Stimulated activated CD8-positive, alpha-beta memory T cell treated with anti-CD3 and anti-CD28 coated beads, Interleukin-15, amount 100 ng/mL, for 4 hours (primary cell): ENCODE results near the gene TESMIN.

ENCODE experiments used
- DNase-seq, 2 donors: peaks; one replicate each; pipeline ENCODE4 v3.0.0-alpha.2; 2020; ENCODE audit warnings: low read depth in 2 of 2

TESMIN gene

GRCh38 chr11:68761801-68762200 is 10.5 kb upstream of the TESMIN start:
- DNase-seq: no peak

GRCh38 chr11:68759991-68760390 is 8.7 kb upstream of the TESMIN start:
- DNase-seq: no peak

GRCh38 chr11:68757711-68758110 is 6.4 kb upstream of the TESMIN start:
- DNase-seq: no peak

DNA sequence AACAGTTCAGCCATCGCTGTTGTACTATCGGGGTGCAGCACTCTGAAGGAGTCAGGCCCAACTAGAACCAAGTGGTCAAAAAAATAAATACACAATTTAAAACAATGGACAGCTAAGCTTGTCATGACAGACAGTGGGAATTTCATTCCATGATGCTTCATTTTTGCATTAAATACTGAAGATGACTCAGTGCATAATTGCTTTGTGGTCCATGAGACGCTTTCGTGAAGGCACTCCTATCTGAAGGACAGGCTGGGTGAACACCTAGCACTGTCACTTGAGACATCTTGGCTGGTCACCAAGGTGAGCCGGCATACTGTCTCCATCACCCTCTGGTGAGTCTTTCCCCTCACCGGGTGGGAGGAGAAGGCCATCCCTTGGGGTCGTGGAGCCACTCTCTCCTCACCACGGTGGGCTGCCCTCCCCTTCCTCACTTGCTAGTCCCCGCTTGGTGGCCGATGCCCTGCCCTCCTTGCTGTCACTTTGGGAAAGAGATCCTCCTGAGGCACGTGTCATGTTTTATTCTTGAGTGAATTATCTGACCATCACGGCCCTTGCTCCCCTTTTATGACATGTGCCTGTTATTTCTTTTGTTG is 4.9 kb upstream of the TESMIN start:
- no peak for DNase-seq

- no peak for DNase-seq
Observed at GRCh38 chr11:68753300-68753699, 2.0 kb upstream of the TESMIN start.

GRCh38 chr11:68751004-68751325 is 355 bp downstream of the TESMIN start:
- DNase-seq: no peak

DNA sequence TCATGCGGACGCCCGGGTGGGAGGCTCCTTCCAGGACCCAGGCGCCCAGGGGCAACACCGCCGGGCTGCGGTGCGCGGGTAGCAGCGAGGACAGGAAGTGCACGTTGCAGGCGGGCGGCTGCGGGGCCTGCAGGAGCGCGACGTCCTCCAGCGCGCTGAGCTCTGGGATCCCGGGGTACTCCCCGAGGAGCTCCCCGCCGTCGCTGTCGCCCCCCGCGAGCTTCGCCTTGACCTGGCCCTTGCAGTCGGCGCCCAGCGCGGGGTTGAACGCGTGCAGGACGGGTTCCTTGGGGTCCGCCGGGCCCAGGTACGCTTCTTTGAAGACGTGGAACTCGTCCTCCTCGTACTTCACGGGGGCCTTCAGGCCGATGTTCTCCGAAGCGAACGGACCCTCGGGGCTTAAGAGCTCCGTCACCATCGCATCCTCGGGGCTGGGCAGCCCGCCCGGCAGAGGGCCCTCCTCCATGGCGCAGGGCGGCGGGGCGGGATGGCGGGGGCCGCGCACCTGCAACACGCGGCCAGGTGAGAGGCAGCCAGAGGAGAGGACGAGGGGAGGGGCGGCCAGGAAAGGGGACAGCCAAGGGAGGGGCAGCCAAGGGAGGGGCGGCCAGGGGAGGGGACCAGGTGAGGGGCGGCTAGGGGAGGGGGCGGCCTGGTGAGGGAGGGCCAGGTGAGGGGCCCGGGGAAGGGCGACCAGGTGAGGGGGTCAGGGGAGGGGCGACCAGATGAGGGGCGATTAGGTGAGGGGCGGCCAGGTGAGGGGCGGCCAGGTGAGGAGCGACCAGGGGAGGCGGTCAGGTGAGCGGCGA is 921 bp downstream of the TESMIN start:
- no peak for DNase-seq

GRCh38 chr11:68749229-68750123 is 1.8 kb downstream of the TESMIN start:
- DNase-seq: no peak

- DNase-seq: no peak
Observed at GRCh38 chr11:68748061-68748460, 3.3 kb downstream of the TESMIN start.

DNA sequence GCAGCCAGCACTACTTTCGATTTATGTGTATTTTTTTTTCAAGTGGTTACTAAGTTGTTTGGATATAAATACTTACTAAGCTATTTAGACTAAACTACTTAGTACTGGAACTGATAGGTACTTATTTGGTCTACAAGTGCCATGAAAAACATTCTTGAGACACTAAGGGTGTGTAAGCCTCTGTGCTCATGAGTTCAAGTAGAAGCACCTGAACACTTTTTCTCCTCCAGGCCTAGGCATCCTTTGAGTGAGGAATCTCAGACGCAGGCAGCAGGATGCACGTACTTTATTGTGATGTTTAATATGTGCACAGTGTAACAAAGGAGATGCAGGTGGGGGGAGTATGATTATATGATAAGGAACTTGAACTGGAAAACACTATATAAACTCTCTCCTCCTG is 7.8 kb downstream of the TESMIN start:
- DNase-seq: no peak

- DNase-seq: no peak
Observed at GRCh38 chr11:68741463-68741862, 9.9 kb downstream of the TESMIN start.

GRCh38 chr11:68735646-68736045 is 15.7 kb downstream of the TESMIN start:
- DNase-seq: no peak

DNA sequence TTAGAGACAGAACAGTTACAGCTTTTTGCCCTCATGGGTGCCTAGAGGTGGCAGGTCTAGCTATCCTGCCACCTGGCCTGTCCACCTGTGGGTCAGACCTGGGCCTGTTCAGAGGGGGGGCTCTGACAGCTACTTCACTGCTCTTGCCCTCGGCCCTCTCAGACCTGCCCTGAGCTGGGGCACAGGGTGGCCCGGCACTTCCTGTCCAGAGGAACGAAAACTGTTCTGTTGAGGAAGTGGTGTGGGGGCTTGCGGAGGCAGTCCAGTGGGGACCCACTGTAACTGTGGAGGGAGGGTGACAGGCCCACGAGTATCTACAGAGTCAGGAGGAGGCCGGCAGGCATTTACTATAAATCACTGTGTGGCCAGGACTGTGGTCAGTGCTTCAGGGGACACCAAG is 16.2 kb downstream of the TESMIN start:
- DNase-seq: no peak

GRCh38 chr11:68734111-68734510 is 17.2 kb downstream of the TESMIN start:
- no peak for DNase-seq

GRCh38 chr11:68727783-68728182 is 23.5 kb downstream of the TESMIN start:
- no peak for DNase-seq

DNA sequence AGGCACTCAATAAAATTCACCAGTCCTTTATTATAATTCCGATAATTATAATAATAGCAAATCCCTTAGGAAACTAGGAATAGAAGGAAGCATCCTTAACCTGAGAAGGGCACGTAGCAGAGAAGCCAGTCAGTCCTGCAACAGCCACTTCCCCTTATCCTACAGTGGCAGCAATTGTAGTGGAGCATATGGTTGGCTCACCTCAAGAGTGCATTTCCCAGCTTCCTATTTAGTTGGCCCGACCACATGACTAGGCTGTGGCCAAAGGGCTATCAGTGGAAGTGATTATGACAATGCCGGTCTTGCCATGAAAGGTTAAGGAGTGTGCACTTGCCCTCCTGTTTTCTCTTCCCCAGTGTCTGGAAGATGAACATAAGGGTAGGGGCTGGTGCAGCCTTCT is 27.0 kb downstream of the TESMIN start:
- DNase-seq: no peak

DNA sequence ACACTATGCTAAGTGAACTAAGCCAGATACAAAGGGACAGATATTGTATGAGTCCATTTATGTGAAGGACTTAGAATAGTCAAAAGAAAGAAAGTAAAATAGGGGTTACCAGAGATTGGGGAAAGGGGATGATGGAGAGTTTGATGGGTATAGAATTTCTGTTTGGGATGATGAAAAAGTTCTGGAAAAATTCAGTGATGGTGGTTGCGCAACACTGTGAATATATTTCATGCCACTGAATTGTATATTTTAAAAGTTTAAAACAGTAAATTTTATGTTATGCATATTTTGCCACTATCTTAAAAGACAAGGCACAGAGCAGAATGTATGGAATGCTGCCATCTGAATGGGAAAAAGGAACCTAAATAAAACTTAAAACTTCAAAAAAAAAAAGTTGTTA is 29.2 kb downstream of the TESMIN start:
- no peak for DNase-seq

DNA sequence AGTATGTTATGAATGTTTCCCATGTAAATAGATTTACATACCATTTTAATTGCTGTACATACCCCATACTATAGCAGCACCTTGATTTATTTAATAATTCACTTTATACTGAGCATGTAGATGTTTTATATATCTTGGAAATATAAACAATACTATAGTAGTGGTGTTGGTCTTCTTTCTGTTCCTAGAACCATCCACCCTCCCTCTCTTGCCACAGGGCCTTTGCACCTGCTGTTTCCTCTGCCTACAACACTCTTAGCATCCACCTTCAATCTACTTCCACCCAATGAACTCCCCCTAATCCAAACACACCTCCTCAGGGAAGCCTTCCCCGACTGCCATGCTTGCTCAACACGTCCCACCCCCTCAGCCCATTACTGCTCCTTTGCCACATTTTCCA is 30.2 kb downstream of the TESMIN start:
- no peak for DNase-seq

DNA sequence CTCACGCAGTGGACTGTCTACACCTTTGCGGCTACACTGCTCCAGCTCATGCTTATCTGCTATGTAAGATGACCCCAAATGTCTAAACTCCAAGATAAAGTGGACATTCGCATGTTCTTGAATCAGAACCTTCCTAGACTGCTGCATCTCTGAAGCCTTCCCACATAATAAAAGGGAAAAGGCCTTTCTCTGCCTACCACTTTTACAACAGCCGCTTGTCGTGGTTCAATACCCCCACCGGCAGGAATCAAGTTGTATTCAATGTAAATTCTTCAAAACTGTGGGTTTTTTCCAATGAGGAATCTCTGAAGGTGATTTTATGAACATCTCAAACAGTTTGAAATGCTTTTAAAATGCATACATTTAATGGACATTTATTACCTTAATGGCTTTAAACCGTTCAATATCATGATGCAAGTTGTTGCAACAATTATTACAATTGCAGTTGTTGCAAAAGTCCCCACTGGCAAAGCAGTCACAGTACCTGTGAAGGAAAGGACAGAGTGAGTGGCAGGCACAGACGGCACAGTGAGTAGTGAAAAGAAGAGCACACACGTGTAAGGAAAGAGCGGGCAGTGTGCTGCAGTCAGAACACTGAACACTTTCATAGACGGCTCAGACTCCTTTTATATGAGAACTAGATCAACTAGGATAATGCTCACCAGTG is 35.7 kb downstream of the TESMIN start:
- DNase-seq: no peak

GRCh38 chr11:68714060-68714856 is 37.1 kb downstream of the TESMIN start:
- no peak for DNase-seq

- no peak for DNase-seq
Observed at GRCh38 chr11:68711114-68711513, 40.2 kb downstream of the TESMIN start.
